Inferior parietal cortex (tissue), 1 donor: ENCODE results near the gene SLC6A1.
A peak's percentile ranks its signal among the peaks of the same experiment; 100 is the strongest.

Experiments used
- DNase-seq: peaks from one replicate; pipeline ENCODE4 v3.0.0-alpha.2; 2016; ENCODE audit errors: extremely low spot score

SLC6A1 gene

GRCh38 chr3:11019116-11019819 is 26.7 kb downstream of the SLC6A1 start:
- DNase-seq: no peak

GRCh38 chr3:11020764-11021163 is 28.2 kb downstream of the SLC6A1 start:
- no peak for DNase-seq

DNA sequence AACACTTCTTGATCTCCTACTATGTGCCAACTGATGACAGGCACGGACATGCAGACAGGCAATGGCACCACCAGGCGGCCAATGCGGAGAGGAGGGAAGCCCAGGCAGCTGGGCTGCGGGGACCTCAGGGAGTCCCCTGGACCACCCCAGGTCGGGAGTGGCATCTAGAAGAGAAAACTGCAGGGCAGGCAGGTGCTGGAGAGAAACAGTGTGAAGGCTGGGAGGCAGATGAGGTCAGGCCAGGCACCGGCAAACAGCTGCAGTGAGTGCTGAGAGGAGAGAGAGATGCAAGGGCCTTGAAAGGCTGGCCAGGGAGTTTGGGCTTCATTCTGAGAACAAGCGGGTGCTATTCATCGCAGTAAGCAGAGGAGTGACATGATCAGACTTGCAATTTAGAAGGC is 29.1 kb downstream of the SLC6A1 start:
- no peak for DNase-seq

- DNase-seq: no peak
These were observed 29.6 kb downstream of the SLC6A1 start for GRCh38 chr3:11022115-11022514.

- no peak for DNase-seq
These were observed 31.6 kb downstream of the SLC6A1 start for GRCh38 chr3:11024181-11024580.

GRCh38 chr3:11029948-11030347 is 37.4 kb downstream of the SLC6A1 start:
- DNase-seq: no peak

- no peak for DNase-seq
These were observed 41.3 kb downstream of the SLC6A1 start for GRCh38 chr3:11033871-11034270.

GRCh38 chr3:11034309-11034985 is 41.9 kb downstream of the SLC6A1 start:
- DNase-seq: no peak

DNA sequence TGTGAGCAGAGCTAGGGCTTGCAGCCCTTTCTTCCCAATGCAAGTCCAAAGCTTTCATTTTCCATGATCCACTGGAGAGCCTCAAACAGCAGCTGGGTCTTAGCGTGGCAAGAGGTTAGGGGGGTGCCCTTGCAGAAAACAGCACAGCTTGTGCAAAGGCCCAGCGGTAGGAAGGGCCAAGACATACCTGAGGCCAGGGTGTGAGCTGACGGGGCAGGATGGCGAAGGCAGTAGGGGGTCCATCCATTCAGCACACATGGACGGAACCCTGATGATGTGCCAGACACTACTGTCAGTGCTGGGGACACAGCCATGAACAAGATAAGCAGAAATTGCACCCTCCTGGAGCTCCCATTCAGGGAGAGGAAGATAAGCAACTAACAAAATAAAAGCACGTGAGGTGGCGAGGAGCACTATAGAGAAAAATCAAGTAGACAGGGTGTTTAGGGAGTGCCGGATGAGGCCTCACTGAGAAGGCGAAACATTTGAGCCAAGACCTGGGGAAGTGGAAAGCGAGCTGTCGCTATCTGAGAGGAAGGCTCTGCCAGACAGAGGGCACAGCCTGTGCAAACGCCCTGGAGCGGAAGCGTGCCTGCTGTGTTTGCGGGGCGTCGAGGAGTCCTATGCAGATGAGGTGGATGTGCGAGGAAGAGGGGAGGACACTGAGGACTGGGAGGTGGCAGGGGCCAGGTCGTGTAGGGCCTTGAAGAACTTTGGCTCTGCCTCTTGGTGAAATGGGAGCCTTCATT is 43.4 kb downstream of the SLC6A1 start:
- DNase-seq: no peak

GRCh38 chr3:11037241-11037873 is 44.8 kb downstream of the SLC6A1 start:
- DNase-seq: no peak

DNA sequence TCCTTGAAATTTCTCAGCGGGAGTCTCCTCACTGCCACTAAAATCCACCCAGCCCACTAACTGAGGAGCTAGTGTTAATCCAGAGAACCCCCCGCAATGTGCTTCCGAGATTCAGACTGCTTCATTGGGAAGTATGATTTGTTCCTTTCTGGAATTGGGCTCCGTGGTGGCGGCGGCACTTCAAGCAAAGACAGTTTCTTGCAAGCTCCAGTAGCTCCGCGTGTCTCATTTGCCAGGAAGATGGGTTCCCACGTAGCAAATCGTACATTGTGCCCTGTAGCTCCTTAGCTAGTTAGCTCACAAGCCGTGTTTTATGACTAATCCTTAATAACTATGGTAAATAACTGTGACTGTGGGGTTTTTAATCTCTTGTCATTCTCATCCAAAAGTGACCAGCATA is 45.4 kb downstream of the SLC6A1 start:
- no peak for DNase-seq

- no peak for DNase-seq
These were observed 53.0 kb downstream of the SLC6A1 start for GRCh38 chr3:11045536-11045935.

- no peak for DNase-seq
These were observed 55.0 kb downstream of the SLC6A1 start for GRCh38 chr3:11047500-11047899.

DNA sequence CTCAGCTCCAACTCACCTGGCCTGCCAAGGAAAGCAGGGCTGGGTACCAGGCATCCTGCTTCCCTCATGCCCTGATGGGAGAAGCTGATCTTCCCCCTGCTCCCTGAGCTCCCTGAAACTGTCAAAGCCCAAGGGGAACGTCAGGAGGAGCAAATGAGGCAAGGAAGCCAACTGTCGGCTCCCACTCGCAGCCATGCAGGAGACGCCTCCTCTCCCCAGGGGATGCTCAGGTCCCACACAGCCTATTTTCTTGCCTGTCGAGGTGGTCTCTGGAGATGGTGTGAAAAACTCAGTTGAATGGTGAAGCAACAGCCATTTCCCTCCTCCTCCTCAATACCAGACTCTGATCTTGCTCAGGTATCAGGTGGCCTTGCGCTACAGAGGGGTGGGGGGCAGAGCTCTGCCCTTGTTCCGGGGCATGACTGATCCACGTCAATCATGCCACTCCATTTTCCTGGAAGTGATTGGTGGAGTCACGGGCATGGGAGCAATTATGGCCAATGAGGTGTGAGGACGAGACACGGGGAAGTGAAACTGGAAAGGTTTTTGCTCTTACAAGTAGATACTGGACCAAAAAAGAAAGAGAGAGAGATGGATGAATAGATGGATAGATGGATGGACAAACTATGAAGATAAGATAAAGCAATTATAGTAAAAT is 58.2 kb downstream of the SLC6A1 start:
- no peak for DNase-seq

DNA sequence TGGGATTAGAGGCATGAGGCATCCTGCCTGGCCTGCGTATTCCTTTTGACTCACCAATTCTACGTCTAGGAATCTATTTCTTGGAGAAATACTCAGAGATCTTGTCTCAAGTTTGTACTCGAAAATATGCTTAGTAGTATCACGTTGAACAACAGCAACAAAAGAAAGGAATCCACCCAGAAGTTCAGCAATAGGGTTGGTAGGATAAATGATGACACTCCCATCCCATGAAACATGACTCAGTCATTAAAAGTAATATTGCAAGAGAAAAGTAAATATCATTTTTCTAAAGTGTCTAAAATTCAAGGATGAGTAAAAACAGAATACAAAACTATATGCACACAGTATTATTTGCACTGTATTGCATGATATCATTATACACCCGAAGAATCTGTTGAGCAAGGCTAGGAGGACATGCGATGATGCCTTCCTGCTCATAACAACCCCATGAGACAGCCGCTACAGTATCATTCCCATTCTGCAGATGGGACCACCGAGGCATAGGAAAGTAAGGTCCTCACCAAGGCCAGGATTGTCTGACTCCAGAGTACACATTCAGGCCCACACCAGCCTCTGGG is 61.5 kb downstream of the SLC6A1 start:
- DNase-seq: no peak

- DNase-seq: no peak
These were observed 62.3 kb downstream of the SLC6A1 start for GRCh38 chr3:11054739-11055438.

DNA sequence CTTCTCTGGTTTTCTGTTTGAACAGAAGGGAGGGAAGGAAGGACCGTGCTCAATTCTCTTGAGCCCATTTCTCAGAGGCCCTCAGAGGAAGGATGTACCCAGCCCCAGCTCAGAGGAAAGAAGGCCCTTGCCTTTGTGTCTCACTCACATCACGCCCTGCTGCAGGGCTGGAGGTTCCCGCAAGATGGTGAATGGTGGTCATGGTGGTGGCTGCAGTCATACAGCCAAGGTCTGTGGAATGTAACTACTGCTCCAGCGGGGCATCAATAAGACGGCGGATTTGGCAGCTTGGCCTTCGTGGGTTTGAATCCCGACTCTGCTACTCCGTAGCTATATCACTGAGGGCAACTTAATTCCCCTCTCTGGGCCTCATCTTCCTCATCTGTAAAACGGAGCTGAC is 62.9 kb downstream of the SLC6A1 start:
- DNase-seq: no peak

DNA sequence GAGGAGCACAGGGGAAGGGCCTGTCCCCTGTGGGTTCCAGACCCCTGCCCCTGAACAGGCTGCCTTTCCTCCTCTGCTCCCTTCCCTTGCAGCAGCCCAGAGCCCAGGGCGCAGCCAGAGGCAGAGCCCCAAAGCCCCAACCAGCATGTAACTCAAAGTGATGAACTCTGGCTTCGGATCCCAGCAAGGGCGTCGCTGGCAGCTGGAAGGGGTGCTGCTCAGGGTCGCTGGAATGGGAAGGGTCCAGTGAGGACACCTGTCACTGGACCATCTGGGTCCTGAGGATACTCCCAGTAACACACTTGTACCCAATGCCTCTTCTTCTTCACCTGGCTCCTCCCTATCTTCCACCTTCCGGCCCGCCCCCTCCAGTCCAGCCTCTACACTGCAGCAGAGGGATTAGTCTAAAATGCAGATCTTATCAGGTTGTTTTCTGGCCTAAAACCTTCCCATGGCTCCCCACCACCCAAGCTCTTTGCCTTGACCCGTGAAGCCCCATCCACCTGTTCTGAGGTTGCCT is 64.0 kb downstream of the SLC6A1 start:
- DNase-seq: no peak

GRCh38 chr3:11057655-11058054 is 65.1 kb downstream of the SLC6A1 start:
- DNase-seq: no peak

- DNase-seq: peak; percentile 87
These were observed 66.7 kb downstream of the SLC6A1 start for GRCh38 chr3:11059090-11059798.
